Pons (tissue), 1 donor: ENCODE data around the gene PTPRN2.
"Not testable (repeated sequence)": the region's sequence is repeated elsewhere in the genome, so short reads cannot be mapped to it uniquely, and the experiment has no call there.

Source experiments
- DNase-seq: peaks from one replicate; pipeline ENCODE4 v3.0.0-alpha.2; 2016; ENCODE audit warnings: low spot score

Gene PTPRN2

GRCh38 chr7:158385496-158386354 lies 201.9 kb downstream of the PTPRN2 start:
- DNase-seq: not testable (repeated sequence)

- DNase-seq: no peak
Observed at GRCh38 chr7:158384746-158385145, 202.9 kb downstream of the PTPRN2 start.

DNA sequence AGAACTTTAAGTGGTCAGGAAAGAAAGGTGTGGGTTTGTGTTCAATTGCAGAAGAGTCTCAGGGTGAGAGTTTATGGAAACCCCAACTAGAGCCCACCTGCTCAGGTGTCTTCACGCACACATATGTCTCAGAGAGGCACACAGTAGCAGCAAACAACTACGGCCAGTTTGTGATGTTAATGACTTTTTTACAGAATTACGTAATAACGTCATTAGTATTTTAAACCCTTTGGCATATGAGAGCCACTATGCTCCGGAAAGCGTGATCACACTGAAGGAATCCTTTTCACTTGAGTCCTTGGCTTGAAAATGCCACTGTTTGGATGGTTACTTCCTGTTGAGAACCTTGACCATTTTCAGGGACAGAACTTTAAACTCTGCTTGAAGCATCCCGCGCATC lies 204.0 kb downstream of the PTPRN2 start:
- DNase-seq: no peak

DNA sequence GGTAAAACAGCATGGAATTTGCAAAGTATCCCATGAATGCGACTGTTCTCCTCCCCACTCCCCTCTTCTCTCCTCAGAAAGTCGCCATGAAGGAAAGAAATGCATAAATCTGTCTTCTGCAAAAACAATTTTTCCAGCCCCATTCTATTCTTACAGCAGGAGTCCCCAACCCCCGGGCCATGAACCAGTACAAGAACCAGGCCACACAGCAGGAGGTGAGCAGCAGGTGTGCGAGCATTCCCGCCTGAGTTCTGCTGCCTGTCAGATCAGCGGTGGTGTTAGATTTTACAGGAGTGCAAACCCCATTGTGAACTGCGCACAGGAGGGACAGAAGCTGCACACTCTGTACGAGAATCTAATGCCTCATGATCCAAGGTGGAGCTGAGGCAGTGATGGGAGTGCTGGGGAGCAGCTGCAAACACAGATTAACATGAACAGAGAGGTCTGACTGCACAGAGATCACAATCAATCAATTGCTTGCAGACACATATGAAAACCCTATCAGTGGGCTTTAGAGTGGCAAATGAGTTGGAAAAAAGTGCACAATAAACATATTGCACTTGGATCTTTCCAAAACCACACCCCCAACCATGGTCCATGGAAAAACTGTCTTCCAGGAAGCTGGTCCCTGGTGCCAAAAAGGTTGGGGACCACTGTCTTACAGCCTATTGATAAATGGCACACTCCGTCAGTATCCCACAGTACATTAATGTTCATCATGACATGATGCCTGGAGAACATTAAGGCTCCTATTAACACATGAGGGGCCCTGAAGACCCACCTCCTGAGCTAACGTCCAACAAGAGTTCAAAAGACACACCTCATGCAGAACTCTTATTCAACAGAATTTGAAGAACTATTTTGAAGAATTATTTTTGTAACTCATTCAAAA lies 205.0 kb downstream of the PTPRN2 start:
- DNase-seq: no peak

DNA sequence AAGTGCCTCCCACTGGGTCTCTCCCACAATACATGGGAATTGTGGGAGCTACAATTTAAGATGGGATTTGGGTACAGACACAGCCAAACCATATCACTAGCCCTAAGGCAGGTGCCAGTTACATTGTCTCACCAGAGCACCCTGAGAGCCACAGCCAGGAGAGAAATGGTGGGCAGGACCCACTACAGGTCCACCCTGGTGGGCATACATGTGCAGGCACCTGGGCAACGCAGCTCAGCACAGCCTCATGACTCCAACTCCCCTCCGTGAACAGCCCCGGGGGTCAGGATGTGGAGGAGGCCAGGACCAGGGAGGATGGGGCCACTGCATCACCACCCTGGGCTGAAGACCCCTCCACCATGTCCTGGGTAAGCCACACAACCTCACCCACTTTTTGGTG lies 205.7 kb downstream of the PTPRN2 start:
- DNase-seq: no peak

DNA sequence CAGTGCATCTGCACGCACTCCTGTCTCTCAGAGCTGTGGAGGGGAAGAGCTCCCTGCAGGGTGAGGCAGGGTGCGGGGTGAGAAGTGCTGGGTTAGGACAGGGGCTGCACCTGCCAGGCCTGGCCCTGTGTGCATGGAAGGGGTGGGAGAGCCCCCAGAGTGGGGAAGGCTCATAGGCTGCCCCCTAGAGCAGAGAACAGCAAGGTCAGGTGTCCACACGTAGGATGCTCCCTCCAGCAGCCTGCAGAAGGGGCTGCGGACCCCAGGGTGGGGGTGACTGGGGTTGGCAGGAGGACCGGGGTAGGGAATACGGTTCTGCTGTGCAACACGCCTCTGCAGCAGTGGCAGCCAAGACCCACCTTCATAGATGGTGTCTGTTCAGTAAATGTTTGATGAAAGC lies 208.6 kb downstream of the PTPRN2 start:
- DNase-seq: no peak

- DNase-seq: no peak
Observed at GRCh38 chr7:158377800-158378623, 209.6 kb downstream of the PTPRN2 start.

- not testable (repeated sequence) for DNase-seq
Observed at GRCh38 chr7:158376839-158377186, 210.8 kb downstream of the PTPRN2 start.

GRCh38 chr7:158376146-158376838 lies 211.3 kb downstream of the PTPRN2 start:
- DNase-seq: not testable (repeated sequence)

DNA sequence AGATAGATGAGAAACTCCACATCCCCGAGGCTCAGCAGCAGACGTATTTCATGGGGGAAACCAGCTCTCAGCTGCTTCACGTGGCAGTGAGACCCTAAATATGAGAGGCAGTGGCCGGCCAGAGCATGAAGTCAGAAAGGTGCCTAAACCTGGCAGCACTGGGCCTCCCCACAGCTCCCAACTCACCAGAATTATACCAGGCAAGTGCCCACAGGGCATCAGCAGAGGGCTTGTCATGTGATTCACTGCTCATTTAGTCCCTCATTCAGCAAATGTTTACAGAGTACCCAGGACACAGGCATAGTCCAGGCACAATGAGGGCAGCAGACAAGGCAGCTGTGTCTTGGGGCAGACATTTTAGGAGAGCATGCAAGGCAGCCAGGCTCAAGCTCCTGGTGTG lies 212.6 kb downstream of the PTPRN2 start:
- DNase-seq: no peak

- no peak for DNase-seq
Observed at GRCh38 chr7:158374586-158374985, 213.0 kb downstream of the PTPRN2 start.

DNA sequence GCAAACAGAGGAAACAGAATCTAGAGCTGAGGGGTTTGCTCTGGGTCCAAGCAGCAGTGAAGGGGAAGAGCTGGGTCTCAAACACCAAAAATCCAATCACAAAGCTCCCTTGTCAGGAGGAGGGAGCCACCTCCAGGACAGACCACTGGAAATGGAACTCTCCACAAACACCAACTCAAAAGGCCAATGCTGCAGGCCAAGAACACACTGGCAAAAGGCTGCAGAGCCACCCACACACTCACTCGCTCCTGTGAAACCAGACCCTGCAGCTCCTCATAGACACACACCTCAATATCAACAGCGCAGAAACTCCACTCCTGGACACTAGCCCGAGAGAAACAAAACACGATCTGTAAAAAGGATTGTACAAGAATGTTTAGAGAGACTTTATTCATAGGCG lies 213.5 kb downstream of the PTPRN2 start:
- no peak for DNase-seq

GRCh38 chr7:158373476-158374133 lies 214.0 kb downstream of the PTPRN2 start:
- no peak for DNase-seq

DNA sequence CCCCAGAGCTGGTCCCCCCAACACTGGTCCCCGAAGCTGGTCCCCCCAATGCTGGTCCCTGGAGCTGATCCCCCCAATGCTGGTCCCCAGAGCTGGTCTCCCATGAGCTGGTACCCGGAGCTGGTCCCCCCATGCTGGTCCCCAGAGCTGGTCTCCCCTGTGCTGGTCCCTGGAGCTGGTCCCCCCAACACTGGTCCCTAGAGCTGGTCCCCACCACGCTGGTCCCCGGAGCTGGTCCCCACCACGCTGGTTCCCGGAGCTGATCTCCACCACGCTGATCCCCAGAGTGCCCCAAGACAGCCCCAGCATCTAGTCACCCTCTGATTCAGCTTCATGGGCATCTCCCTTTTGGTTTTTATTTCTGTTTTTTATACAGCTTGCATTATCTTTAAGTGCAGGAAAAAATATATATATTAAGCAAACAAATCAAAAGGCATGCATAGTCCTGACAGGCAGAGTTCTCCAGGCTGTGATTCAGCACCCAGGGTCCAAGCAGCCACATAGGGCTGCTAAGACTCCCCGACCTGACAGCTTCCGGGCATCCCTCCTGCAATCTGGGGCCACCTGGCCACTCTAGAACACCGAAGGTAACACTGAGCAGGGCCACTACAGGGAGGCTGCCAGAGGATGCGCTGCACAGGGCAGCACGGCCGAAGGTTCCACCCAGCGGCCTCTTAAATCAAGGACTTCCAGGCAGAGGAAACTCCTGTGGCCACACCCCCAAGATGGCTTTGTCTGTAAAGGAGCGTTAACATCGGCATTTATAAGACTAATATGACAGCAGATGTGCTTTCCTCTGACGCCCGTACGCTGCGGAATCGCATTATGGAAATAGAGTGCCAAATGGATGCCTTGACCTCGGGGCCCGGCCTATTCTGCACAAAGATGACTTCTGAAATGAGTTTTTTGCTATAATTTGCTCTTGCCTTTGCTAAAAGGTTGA lies 215.0 kb downstream of the PTPRN2 start:
- DNase-seq: no peak

DNA sequence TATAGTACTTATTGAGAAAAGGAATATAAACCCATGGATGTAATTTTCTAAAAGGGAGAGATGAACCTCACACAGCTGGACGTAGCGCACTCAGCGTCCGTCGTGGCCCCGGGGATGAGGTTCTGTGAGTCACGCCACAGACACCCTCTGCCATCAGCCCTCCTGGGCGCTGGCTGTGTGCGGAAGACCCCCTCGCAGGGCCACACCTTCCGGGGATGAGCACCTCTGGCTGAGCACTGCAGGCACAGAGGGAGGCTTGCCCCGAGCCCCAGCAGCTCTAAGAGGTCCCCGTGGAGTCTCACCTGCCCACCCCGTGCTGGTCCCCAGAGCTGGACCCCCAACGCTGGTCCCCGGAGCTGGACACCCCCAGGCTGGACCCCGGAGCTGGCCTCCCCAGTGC lies 215.8 kb downstream of the PTPRN2 start:
- DNase-seq: no peak

DNA sequence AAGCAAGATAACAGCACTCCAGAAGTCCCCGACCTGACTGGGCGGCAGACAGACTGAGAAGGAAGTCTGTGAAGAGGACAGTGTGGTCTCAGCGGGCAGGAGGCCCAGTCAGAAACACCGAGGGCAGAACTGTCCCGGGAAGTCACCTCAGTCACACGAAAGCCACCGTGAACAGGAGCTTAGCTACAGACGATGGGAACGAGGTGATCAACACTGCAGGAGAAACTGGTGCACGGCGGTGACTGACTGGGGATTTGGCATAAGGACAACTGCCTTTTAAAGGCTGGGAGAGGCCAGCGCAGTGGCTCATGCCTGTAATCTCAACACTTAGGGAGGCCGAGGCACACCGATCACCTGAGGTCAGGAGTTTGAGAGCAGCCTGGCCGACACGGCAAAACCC lies 217.8 kb downstream of the PTPRN2 start:
- DNase-seq: no peak

DNA sequence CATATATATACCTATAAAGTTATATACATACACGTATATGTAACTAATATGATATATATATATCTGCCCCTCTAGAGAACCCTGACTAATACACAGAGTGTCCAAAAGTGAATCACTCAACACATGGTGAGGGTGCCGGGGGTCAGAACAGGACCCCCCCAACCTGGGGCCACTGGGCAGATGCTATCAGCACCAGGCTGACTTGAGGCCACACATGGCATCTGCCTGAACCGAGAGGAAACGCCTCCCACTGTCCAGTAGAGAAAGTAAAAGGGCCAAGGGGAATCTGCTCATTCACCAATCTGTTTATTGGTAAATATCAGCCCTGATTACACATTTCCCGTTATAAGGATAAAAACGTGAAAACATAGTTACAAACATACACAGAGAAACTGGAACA lies 218.3 kb downstream of the PTPRN2 start:
- DNase-seq: no peak

DNA sequence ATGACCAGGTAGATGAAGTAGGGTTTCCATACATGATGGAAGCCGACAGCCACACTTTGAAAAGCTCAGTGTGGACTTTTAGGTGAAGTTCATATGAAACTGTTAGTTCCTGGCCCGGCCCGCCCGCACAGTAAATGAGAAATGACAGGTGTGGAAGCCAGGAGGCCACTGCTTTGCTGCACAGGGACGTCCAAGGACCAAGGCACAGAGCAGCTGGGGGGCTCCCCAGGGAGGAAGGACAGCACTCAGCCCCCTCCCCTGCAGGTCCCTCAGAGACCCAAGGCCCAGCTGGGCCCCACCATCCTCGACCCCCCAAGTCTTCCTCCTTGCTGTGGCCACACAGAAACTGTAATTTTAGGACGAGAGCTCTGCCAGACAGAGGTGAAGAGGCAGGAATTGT lies 219.2 kb downstream of the PTPRN2 start:
- no peak for DNase-seq

DNA sequence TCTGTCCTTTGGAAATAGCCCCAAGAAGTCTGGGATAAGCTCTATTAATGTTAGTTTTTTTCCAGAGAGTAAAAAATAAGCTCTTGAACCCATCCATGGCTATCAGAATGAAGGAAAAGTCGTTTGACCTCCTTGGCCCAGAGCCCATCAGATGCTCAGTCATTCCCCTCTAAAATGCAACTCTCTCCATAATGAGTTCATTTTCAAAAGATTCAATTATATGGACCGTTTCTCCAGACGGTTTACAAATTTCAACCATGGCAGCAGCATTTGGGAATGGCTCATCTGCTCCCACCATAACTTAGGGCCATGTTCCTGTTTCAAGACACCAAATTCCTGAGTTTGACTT lies 220.0 kb downstream of the PTPRN2 start:
- no peak for DNase-seq
